ENCODE measurements around the gene RNF7. TPM values are rescaled to one million over a fixed set of nuclear protein-coding genes. Genes with fewer than 3 reads are reported as not detected.
"Not testable (repeated sequence)": the region's sequence is repeated elsewhere in the genome, so short reads cannot be mapped to it uniquely, and the experiment has no call there.

Gene RNF7
- total RNA-seq, 1 experiment from 2014 or later, result 185 TPM

DNA sequence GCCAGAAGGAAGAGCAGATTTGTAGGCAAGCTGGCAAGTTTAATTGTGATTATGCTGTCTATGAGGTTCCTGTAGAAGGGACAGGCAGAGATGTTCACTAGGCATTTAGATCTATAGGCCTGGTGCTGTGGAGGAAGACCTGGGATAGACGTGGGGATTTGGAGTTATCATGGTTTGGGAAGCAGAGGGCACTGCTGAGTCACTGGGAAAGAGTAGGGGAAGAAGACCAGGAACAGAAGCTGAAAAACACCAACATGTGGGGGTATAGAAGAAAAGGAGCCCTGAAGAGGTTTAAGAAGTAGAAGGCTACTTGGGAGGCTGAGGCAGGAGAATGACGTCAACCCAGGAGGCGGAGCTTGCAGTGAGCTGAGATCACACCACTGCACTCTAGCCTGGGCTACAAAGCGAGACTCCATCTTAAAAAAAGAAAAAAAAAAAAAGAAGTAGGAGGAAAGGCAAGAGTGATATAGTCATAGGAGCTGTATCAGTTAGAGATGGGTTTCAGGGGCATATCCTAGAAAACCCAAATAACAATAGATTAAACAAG is 44.4 kb downstream of the RNF7 start:
- peak; percentile 12 for DNase-seq (ENCODE audit: low read depth)

DNA sequence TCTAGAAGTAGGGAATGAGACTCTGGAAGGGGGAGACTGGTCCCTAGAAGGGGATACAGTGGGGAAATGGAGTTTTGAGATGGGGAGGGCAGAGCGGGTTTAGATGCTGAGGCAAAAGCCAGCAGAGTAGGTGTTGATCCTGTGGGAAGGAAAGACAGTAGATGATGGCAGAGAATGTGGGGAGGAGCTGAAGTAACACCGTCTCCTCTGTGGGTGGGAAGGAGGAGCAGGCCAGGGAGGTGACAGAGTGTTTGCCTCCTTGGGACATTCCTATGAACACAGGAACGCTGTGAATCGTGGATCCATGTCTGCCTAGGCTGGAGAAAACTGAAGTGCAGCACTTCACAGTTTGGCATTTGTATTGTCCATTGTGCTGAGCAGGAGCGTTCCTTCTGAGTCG is 45.5 kb downstream of the RNF7 start:
- DNase-seq (ENCODE audit: low read depth), result no peak

DNA sequence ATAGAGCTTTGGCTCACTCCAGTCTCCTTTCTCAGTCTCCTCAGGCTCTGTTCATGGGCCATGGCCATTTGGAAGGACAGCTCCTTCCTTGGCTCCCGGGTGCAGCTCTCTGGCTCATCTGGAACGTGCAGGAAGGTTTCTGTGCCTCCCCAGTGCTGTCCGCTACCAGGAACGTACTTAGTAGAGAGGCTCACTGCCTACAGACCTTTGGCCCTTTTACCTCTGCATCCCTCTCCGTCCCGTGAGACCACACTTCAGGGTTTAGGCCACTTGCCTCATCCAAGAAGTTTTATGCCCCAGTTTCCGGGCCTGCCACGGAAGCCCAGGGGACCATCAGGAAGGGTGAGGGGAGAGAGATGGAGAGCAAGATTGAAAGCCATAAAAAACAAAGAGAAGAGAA is 46.0 kb downstream of the RNF7 start:
- DNase-seq (ENCODE audit: low read depth), result no peak

DNA sequence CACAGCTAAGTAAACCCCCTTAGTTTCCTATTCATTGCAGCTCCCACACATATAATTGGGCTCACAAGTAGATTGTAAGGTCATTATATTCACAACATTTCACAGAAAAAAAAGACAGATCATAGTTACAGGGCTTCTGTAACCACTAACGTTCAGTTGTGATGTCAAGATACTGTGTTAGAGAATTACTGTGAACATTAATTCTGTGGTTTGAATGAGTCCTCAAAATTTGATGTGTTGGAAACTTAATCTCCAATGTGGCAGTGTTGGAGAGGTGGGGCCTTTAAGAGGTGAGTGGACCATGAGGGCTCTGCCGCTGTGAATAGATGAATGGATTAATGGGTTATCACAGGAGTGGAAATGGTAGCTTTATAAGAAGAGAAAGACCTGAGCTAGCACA is 46.4 kb downstream of the RNF7 start:
- DNase-seq (ENCODE audit: low read depth), result no peak

DNA sequence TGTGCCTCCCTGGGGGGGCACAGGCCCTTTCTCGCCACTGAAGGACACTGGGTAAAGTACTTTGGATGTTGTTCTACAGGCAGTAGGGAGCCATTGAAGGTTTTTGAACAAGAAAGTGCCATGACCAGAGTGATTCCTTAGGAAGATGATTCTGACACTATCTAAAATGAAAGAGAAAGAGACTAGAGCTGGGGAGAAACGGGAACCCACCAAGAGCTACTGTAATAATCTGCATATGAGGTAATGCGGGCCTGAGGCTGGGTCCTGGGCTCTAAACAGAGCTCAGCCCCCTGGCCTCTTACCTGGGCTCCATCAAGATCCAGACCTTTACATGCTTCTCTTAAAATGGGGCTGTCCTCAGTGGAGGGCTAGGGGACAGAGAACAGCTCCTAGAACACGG is 50.1 kb downstream of the RNF7 start:
- DNase-seq (ENCODE audit: low read depth), result no peak

DNA sequence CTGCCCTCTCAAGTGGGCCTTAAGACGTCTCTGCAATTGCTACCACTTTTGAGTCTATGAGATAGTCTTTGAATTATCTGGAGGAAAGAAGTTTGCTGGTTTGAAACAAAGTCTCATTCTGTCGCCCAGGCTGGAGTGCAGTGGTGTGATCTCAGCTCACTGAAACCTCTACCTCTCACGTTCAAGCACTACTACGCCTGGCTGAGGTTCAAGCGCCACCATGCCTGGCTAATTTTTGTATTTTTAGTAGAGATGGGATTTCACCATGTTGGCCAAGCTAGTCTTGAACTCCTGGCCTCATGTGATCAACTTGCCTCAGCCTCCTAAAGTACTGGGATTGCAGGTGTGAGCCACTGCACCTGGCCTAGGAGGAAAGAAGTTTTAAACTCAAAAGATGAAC is 50.7 kb downstream of the RNF7 start:
- DNase-seq (ENCODE audit: low read depth), result not testable (repeated sequence)

DNA sequence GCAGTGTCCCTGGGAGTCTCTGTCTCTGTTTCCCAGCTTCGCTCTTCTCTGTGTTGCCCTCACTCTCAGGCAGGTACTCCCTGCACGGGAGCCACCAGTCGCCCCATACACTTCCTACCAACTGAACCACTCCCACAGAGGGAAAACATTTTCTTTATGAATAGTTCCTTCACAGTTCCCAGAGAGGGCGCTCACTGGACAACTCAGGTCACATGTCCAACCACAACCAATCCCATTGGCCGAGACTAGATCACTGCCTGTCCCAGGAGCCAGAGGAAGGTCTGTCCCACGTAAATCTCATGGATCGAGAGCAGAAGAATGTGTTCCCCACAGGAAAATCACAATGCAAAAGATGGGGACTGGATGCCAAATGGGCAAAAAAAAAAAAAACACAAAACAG is 51.2 kb downstream of the RNF7 start:
- DNase-seq (ENCODE audit: low read depth), result peak; percentile 12

DNA sequence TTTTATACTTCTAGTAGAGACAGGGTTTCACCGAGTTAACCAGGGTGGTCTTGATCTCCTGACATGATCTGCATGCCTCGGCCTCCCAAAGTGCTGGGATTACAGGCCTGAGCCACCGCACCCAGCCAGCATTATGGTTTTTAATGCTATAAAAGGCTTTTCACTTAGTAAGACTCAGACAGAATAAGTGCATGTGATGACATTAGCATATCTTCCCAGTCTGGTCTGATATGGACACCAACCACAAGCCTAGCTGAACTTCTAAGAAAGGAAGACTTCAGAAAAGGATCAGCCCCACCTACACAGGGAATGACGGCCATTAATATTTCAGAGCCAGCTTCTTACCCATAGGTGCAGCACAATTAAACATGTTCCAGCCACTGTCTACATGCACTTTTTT is 52.1 kb downstream of the RNF7 start:
- DNase-seq (ENCODE audit: low read depth), result no peak

DNA sequence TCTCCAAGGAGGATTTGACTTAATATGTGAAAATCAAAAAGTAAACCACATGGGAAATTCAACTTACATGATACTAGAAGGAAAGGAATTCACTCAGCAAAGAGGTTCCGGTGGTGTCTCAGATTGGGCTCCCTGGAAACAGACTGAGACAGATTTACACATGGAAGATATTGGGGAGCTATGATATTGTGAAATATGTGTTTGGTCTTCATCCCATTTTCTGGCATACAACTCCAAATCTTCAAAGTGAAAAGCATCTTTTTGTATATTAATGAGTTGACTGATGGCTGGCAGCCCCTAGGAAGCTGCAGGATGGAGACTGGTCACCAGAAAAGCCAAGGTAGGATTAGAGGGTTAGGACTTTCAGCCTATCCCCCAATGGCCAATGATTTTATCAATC is 54.4 kb downstream of the RNF7 start:
- DNase-seq (ENCODE audit: low read depth), result no peak

DNA sequence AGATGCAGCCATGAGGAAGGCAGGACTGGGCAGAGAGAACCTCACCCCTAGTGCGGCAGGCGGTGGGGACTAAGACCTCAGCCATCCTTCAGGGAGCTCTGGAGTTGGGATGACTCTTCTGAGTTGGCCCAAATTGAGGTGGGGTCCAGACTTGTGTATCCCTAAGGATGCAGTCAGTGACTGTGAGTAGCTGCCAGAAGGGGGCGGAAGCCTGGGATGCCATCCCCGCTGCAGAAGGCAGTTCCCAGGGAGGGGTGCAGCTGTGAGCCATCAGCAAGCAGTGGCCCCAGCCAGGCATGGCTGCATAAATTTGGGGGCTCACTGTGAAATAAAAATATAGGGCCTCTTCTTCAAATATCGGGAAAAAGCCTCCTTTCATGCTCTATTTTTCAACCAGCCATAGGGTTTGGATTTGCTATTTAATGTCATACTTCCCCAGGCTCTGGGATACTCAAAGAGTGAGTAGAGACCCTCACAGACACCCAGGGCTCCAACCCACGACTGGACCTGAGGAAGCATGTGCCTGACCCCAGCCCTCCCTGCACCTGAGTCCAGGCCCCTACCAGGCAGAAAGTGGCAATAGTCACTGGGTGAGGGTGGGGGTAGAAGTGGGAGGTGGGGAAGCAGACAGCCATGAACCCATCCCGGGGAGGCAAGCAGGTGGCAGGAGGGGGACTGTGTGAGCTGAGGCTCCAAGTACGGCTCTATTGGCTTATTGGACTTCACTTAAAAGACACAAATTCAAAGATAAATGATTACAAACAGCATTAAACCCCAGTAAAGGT is 55.6 kb downstream of the RNF7 start:
- DNase-seq (ENCODE audit: low read depth), result no peak

DNA sequence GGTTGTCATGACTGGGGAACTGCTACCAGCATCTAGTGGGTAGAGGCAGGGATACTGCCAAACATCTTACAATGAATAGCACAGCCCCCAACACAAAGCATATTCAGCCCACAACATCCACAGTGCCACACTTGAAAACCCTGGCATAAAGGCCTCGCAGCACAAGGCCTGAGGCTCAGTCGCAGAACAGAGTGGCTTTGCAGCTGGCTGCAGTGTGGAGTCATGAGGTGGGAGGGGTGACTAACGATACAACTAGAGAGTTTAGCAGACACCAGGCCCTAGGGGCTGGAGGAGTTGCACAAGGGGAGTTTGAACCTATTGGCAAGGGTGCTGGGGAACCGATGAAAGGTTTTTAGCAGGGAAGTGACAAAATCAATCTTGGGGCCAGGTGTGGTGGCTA is 57.2 kb downstream of the RNF7 start:
- DNase-seq (ENCODE audit: low read depth), result no peak

DNA sequence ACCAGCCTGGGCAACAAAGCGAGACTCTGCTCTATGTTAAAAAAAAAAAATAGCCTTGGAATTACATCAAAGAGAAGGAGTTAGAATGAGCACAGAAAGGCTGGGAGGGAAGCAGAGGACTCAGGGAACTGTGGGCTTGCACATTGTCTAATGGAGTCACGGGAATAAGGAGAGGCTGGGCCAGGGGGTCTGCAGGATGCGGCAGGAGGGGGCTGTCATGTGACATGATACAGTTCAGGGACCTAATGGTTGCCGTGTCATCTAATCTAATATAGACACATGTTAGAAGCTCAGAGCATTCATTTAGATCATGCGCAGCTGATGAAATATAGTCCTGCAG is 57.6 kb downstream of the RNF7 start:
- DNase-seq (ENCODE audit: low read depth), result no peak

DNA sequence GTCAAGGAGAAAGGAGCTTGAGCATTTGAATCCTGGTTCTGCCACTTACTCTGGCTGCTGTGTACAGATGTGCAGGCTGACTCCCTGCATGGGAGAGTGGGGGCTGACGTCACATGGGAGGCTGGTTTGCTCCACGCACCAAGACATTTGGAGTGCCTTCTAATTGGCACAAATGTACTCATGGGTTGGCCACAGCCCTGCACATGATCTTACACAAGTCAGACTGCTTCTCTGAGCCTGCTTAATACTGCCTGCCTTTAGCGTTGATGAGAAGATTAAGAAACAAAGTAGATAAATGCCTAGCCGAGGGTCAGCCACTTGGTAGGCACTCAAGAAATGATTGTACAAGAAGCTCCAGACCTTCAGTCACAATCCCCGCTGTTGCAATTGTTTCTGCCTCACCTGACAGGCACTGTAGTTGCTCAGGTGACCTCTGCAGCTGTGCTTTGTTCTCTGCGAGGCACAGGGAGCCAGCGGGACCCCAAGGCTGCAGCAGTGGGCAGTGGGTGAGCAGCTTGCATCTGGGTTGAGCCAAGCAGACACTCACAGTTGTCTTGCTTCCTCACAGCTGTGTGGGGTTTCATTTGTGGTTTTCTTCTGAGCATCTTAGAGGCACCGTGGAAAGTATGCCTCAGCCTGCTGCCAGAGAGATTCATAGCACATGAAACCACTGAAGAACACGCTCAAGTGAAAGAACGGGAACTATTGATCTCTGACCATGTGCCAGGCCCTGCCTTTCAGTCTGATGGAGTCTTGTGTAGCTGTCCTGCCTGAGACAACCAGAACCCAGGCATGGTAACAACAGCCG is 58.2 kb downstream of the RNF7 start:
- DNase-seq (ENCODE audit: low read depth), result no peak

Other genes starting within 250 kb of the RNF7 start
- not detected in 2 replicates for gene GRK7, start 25.1 kb downstream of the RNF7 start, total RNA-seq (2014; rRNA removed; shearing (Covaris generic))
- 40.6 and 45.8 TPM in 2 replicates for gene ATP1B3, start 138.3 kb downstream of the RNF7 start, total RNA-seq (2014; rRNA removed; shearing (Covaris generic))

All from Daoy (cell line).